Stimulated activated CD8-positive, alpha-beta memory T cell treated with anti-CD3 and anti-CD28 coated beads, Interleukin-15, amount 100 ng/mL, for 48 hours (primary cell): Measurements from ENCODE around the gene CCDC50.

ENCODE experiments used
- DNase-seq, 2 donors: peaks; one replicate each; pipeline ENCODE4 v3.0.0-alpha.2; 2020; ENCODE audit warnings: low read depth in 2 of 2

The CCDC50 gene

GRCh38 chr3:191320316-191320715 lies 8.9 kb upstream of the CCDC50 start:
- no peak for DNase-seq

GRCh38 chr3:191321019-191321767 lies 8.0 kb upstream of the CCDC50 start:
- no peak for DNase-seq

DNA sequence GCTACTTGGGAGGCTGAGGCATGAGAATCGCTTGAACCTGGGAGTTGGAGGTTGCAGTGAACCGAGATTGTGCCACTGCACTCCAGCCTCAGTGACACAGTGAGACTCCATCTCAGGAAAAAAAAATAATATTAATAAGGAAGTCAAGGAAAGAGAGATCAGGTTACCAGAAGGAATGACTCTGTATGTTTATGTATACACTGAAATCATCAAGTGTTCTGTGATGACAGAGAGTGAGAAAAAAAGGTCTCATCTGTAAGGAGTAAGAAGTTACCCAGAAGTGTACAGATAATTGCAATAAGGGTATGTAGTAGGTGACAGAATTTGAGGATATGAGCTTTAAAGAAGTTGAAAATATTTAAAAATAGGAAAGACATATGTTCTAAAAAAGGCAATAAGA lies 4.3 kb upstream of the CCDC50 start:
- DNase-seq = no peak

DNA sequence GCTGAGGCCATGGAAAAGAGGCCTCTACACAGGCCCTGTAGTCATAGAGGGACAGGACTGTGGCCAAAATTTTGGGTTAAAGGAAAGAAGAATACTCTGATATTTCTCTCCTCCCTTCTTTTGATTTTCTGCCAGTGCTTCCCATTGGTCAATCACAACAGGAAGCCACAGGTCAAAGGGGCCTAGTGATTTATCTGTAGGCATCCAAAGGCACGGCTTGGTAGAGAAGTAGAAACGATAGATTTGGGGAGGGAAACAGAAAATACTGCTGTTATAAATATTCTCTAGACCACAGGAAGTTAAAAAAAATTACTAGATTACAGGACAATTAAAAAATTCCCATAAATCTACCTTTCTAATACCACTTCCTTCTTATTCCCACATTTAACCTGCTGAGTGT lies 1.7 kb upstream of the CCDC50 start:
- DNase-seq = no peak

- DNase-seq = no peak
Observed at GRCh38 chr3:191328383-191328961, 722 bp upstream of the CCDC50 start.

DNA sequence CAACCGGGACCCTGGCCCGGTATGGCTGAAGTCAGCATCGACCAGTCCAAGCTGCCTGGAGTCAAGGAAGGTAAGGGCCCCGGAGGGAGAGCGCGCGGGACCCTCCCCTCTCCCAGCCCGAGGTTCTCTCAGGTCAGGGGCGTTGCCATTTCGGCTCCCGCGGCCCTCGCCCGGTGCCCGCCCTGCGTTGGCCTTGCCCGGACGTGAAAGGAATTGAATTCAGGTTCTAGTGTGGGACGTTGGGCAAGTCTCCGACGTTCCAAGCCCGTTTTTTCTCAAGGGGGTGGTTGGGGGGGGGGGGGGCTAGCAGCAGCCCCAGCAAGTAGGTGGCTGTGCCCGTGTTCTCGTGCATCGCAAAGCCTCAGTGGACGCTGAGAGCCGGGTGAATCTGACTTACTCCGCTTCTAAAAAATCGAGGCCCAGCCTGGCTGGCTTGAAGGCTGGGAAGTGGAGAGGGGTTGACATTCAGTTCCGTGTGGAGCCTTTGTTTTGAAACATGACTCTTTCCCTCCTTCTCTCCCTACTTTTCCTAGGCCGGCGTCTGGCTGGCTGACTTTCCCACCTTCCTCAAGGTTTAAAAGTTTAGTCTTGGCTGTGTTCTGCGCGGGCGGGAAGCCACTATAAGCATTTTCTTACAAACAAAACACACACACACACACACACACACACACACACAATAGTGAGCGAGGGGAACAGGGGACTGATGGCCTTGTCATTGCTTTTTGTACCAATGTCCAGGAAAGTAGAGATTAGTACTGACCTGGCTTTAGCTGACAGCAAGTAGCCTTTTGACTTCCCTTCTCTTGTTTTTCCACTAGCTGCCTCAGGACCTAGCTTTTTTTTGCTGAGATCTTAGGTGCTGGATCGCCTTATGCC lies 698 bp downstream of the CCDC50 start, which contains the start of gene UTS2B:
UTS2B (minus strand) TSS at position 873 of the 876 bp plus-strand sequence. CDS start 48,337 bp downstream, outside the sequence.
- DNase-seq = no peak

DNA sequence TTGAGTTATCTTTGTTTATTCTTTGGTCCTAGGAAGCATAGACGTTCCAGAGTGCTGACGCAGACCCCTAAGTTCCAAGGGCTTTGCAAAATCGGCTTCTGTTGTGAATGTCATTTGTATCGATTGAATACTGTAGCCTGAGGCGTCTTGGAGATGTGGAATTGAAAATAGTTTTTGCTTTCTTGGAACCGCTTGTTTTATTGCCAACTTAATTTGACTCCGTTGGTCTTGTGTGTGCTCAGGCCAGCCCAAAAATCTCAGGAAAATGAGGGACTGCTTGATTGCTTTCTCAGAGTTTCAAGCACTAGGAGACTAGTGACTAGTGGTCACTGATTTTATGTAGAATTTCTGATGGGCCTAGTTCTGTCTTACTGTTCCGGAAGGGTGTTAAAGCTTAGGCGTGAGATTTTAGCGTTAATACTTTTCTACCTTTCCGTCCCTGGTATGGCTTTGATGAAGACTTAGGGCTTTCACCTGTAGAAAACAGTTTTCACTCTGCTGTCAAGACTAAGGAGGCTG lies 1.4 kb downstream of the CCDC50 start:
- no peak for DNase-seq

GRCh38 chr3:191331388-191331787 lies 2.2 kb downstream of the CCDC50 start:
- DNase-seq = no peak

GRCh38 chr3:191333298-191333880 lies 4.2 kb downstream of the CCDC50 start:
- no peak for DNase-seq

- no peak for DNase-seq
Observed at GRCh38 chr3:191334346-191334893, 5.2 kb downstream of the CCDC50 start.

- DNase-seq = no peak
Observed at GRCh38 chr3:191336833-191337232, 7.6 kb downstream of the CCDC50 start.

- DNase-seq = no peak
Observed at GRCh38 chr3:191338177-191338488, 8.9 kb downstream of the CCDC50 start.

- no peak for DNase-seq
Observed at GRCh38 chr3:191339316-191339917, 10.2 kb downstream of the CCDC50 start.

GRCh38 chr3:191340351-191340750 lies 11.2 kb downstream of the CCDC50 start:
- no peak for DNase-seq

- no peak for DNase-seq
Observed at GRCh38 chr3:191340966-191341365, 11.8 kb downstream of the CCDC50 start.

DNA sequence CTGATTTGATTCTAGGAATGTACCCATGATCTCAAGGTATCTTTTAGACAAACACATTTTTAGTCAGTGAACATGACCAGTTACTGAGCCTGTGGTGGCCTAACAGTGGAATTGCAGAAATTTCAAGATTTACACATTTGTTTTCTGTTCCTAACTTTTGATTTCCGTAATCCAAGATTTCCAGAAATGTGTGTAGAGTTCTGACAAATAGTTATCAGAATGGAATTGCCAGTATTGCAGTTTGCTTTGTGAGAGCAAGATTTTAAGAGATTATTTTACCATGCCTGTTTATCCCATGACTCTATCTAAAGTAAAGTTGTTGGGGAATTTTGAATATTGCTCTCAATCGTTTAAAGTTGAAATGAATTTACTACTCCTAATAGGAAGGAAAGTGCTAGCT lies 12.8 kb downstream of the CCDC50 start:
- no peak for DNase-seq

DNA sequence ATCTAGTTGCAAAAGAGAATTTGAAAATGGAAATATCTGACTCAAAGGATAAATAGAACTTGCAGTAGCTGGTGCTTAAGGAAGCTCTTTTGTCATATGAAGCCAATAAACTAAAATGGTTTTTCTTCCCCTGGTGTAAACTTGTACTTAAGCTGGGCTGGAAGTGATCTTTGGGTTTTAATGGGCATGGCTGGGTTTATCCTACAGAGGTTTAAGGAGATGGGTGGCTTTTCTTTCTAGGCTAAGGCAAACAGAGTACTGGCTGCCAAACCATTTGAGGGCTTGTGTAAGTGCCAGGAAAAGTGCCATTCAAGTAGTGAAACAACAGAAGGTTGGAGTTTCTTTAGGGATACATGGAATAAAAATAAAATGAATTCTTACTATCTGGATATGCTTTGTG lies 13.2 kb downstream of the CCDC50 start:
- DNase-seq = no peak

DNA sequence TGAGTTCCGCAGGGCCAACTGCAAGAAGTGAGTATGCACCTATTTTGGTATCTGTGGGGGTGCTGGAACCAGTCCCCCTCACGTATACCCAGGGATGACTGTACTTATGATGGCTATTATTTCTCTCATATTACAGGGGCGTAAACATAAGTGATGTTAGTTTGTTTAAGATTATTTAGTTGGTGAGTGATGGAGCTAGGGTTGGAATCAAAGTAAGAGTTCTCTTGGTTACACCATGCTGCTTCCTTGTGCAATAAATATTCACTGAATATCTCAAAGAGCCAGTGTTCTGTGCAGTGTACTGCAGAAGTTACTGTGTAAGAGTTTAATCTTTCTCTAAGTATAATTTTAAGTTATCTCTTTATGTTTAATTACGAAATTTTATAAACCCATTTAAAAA lies 13.9 kb downstream of the CCDC50 start:
- no peak for DNase-seq

GRCh38 chr3:191343913-191344312 lies 14.7 kb downstream of the CCDC50 start:
- no peak for DNase-seq

DNA sequence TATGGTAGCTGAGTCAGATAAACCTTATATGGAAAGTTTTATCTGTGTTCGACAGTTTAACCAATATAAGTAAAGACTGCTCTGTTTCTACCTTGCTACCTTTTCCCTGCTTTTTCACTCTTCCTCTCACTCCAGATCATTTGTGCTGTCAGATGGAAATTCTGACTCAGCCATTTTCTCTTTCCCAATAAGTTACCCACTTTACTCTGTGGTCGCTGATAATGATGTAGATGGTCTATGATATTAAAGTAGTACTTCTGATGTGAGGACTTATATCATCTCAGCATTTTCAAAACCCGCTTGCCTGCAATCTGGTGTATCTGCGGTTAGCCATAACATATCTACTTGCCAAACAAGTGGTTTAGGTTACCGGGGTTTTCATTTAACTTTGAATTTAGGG lies 16.1 kb downstream of the CCDC50 start:
- DNase-seq = no peak

DNA sequence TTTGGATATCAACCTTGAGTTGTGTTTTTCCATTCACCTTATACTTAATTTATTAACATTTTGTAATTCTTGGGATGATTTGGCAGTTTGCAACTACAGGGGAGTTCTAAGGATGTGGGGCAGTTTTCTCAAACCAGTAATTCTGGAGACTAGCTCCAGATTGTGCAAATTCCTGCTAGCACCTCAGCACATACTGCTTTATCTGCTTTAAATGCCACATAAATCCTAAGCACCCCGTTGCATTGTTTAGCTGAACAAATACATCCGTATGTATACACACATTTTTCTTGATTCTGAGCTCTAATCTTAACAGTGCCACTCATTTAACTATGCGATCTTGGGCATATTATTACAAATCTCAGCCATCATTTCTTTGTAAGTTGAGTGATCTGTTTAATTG lies 18.0 kb downstream of the CCDC50 start:
- DNase-seq = no peak
